Neutrophil (primary cell): ENCODE results near the gene GCH1.

Source experiments
- H3K27ac ChIP-seq: fragments of 200-600 bp; sonication (generic); 2 replicates; pipeline ENCODE4 v1.5.1; 2016; ENCODE audit warnings: mild to moderate bottlenecking, moderate library complexity
- H3K27me3 ChIP-seq: fragments of 200-600 bp; sonication (generic); 2 replicates; pipeline ENCODE4 v1.6.0; 2016; ENCODE audit warnings: mild to moderate bottlenecking
- H3K36me3 ChIP-seq: fragments of 200-600 bp; sonication (generic); 2 replicates; pipeline ENCODE4 v1.5.1; 2017
- H3K4me1 ChIP-seq, 2 experiments: fragments of 200-600 bp in 1 of 2; sonication (generic) in 1 of 2; 1 replicate in 1 of 2; 2 replicates in 1 of 2; pipeline versions ENCODE4 v1.5.1 to v1.6.1; 2013 to 2016; ENCODE audit warnings: low read depth in 1 of 2, low read length in 1 of 2, mild to moderate bottlenecking in 1 of 2, moderate library complexity in 1 of 2; ENCODE audit not compliant: control insufficient read depth in 1 of 2, insufficient read depth in 1 of 2
- H3K4me3 ChIP-seq, 2 experiments: fragments of 200-600 bp in 1 of 2; sonication (generic) in 1 of 2; 1 replicate in 1 of 2; 2 replicates in 1 of 2; pipeline ENCODE4 v1.5.1; 2013 to 2016; ENCODE audit warnings: low read depth in 1 of 2, low read length in 1 of 2, mild to moderate bottlenecking in 1 of 2, moderate library complexity in 1 of 2
- H3K9me3 ChIP-seq: fragments of 200-600 bp; sonication (generic); 2 replicates; pipeline ENCODE4 v1.5.1; 2016
- TF ChIP-seq, protein P1 (sequence below): fragments of 200-600 bp; sonication (generic); IDR thresholded peaks from 2 replicates; pipeline ENCODE4 v1.5.1; 2016; ENCODE audit warnings: antibody characterized with exemption

The GCH1 gene

DNA sequence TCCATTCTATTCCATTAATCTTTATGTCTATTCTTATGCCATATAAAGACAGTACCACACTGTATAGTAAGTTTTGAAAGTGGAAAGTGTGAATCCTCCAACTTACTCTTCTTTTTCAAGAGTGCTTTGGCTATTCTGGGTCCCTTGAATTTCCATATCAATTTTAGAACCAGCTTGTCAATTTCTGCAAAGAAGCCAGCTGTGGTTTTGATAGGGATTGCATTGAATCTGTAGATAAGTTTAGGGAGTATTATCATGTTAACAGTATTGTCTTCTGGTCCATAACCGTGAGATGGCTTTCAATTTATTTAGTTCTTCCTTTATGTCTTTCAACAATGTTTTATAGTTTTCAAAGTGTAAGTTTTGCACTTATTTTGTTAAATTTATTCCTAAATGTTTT is 34.2 kb upstream of the GCH1 start:
- Histone ChIP-seq H3K4me1 (no peaks in the 10 kb centered on the region), H3K36me3 (no peaks in the 10 kb centered on the region), H3K4me3 (no peak overlapping the region), H3K27ac (no peak overlapping the region), H3K9me3 (no peaks in the 10 kb centered on the region), H3K27me3 (no peaks in the 10 kb centered on the region)
- TF ChIP-seq, protein P1, sequence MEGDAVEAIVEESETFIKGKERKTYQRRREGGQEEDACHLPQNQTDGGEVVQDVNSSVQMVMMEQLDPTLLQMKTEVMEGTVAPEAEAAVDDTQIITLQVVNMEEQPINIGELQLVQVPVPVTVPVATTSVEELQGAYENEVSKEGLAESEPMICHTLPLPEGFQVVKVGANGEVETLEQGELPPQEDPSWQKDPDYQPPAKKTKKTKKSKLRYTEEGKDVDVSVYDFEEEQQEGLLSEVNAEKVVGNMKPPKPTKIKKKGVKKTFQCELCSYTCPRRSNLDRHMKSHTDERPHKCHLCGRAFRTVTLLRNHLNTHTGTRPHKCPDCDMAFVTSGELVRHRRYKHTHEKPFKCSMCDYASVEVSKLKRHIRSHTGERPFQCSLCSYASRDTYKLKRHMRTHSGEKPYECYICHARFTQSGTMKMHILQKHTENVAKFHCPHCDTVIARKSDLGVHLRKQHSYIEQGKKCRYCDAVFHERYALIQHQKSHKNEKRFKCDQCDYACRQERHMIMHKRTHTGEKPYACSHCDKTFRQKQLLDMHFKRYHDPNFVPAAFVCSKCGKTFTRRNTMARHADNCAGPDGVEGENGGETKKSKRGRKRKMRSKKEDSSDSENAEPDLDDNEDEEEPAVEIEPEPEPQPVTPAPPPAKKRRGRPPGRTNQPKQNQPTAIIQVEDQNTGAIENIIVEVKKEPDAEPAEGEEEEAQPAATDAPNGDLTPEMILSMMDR, result no peak

DNA sequence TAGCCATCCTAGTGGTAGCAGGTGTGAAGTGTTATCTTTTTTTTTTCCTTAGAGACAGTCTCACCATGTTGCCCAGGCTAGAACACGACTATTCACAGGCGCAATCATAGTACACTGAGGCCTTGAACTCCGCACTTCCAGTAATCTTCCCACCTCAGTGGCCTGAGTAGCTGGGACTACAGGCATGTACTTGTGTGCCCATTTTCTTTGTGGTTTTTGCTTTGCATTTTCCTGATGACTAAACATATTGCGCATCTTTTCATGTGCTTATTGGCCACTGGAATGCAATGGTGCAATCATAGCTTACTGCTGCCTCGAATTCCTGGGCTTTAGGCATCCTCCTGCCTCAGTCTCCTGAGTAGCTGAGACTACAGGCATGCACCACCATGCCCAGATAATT is 33.3 kb upstream of the GCH1 start:
- TF ChIP-seq, protein P1, result no peak
- Histone ChIP-seq H3K9me3 (no peaks in the 10 kb centered on the region), H3K4me3 (no peak overlapping the region), H3K27ac (no peak overlapping the region), H3K4me1 (no peaks in the 10 kb centered on the region), H3K36me3 (no peaks in the 10 kb centered on the region), H3K27me3 (no peaks in the 10 kb centered on the region)

DNA sequence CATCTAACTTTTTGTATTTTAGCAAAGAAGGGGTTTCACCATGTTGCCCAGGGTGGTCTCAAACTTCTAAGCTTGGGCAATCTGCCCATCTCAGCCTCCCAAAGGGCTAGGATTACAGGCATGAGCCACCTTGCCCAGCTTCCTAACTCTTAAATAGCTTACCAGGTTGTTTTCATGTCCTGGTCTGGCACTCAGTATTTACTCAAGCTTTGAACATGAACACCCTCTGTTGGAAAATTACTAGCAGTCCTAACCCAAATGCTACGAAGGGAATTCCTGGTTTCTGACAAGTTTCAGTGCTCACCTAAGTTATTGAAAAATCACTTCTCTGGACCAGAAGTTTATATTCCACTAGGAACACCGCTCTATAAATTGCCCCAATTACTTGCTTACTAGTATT is 32.5 kb upstream of the GCH1 start:
- Histone ChIP-seq H3K9me3 (no peaks in the 10 kb centered on the region), H3K36me3 (no peaks in the 10 kb centered on the region), H3K4me1 (no peaks in the 10 kb centered on the region), H3K4me3 (no peak overlapping the region), H3K27ac (no peak overlapping the region), H3K27me3 (no peaks in the 10 kb centered on the region)
- TF ChIP-seq, protein P1, result no peak

DNA sequence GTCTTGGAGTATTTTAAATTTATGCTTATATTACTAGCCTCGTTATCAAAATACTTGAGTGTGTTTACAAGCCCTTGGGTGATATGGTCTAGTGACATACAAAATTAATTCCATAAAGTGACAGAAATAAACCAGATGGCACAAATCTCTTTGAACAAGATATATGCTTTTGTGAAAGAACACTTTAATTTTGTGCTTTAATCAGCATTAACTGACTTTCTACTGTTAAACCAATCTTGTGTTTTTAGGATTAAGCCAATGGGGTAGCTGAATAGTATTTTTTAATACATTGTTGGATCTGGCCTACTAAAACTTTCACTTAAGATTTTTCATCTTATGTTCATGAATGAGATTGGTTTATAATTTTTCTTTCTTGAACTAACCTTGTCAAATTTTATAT is 30.4 kb upstream of the GCH1 start:
- Histone ChIP-seq H3K4me3 (no peak overlapping the region), H3K36me3 (no peaks in the 10 kb centered on the region), H3K4me1 (no peaks in the 10 kb centered on the region), H3K9me3 (no peaks in the 10 kb centered on the region), H3K27ac (no peak overlapping the region), H3K27me3 (no peaks in the 10 kb centered on the region)
- TF ChIP-seq, protein P1, result no peak

DNA sequence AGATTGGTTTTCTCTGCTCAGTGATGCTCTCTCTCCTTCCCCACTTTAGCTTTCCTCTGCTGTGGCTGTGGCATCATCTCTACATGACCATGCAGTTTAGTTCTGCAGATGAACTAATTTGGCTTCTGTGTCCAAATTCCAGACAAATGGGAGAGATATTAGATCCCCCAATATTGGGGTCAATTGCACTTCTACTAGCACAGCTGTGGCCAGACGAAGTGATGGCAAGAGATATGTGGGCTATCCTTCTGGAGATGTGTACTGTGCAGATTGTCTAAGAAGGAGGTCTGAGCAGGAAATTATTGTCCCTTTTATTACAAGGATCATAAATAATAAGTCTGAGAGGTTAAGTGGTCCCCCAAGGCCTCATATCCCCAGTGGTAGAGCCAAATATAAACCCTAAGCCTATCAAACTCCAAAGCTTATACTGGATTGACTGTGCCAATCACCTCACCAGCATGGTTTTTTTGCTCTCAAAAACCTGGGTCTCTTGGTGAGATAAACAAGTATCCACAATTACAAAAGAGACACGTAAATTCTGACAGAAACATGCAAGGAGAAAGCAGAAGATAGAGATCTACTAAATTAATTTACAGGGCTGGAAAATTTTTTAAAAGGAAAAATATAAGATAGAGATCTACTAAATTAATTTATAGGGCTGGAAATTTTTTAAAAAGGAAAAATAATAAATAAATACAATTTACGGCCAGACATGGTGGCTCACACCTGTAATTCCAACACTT is 29.1 kb upstream of the GCH1 start:
- Histone ChIP-seq H3K4me3 (no peak overlapping the region), H3K27me3 (no peaks in the 10 kb centered on the region), H3K4me1 (no peaks in the 10 kb centered on the region), H3K27ac (no peak overlapping the region), H3K36me3 (no peaks in the 10 kb centered on the region), H3K9me3 (no peaks in the 10 kb centered on the region)
- TF ChIP-seq, protein P1, result no peak
